IMR-90 (cell line): ENCODE data around the gene PCSK5.

Source experiments
- CEBPB ChIP-seq: IDR thresholded peaks from 2 replicates; pipeline ENCODE4 v1.6.1; 2012; ENCODE audit warnings: low read depth, low read length, improper control_type of control experiment
- CTCF ChIP-seq: conservative IDR thresholded peaks from 2 replicates; pipeline ENCODE4 v1.5.1; 2012; ENCODE audit warnings: mild to moderate bottlenecking, low read depth, low read length, improper control_type of control experiment
- MXI1 ChIP-seq: IDR thresholded peaks from 2 replicates; pipeline ENCODE4 v1.6.1; 2012; ENCODE audit warnings: low read depth, mild to moderate bottlenecking, low read length, moderate library complexity, borderline replicate concordance
- POLR2A ChIP-seq: IDR thresholded peaks from 2 replicates; pipeline ENCODE4 v1.6.1; 2012; ENCODE audit warnings: mild to moderate bottlenecking, low read depth, low read length
- RCOR1 ChIP-seq: IDR thresholded peaks from 2 replicates; pipeline ENCODE4 v1.6.1; 2012; ENCODE audit warnings: mild to moderate bottlenecking, low read length, improper control_type of control experiment; ENCODE audit not compliant: insufficient replicate concordance
- TF ChIP-seq, protein P1 (sequence below): fragments of 150-350 bp; IDR thresholded peaks from 2 replicates; pipeline ENCODE4 v1.6.1; 2017; ENCODE audit warnings: mild to moderate bottlenecking, antibody characterized with exemption, low read length, low read depth

- no peak for TF ChIP-seq CTCF
- no peak for TF ChIP-seq POLR2A
- TF ChIP-seq CEBPB, result no peak
- TF ChIP-seq MXI1, result no peak
- TF ChIP-seq, protein P1, sequence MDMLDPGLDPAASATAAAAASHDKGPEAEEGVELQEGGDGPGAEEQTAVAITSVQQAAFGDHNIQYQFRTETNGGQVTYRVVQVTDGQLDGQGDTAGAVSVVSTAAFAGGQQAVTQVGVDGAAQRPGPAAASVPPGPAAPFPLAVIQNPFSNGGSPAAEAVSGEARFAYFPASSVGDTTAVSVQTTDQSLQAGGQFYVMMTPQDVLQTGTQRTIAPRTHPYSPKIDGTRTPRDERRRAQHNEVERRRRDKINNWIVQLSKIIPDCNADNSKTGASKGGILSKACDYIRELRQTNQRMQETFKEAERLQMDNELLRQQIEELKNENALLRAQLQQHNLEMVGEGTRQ, result no peak
- TF ChIP-seq RCOR1, result no peak
Observed at GRCh38 chr9:75871624-75872023, 18.8 kb upstream of the PCSK5 start.
